Measurements from ENCODE around the gene MRPS11. TPM values are rescaled to one million over a fixed set of nuclear protein-coding genes. Genes with fewer than 3 reads are reported as not detected.

The MRPS11 gene
- total RNA-seq, 1 donor from 2014 or later, result 43.1 TPM

DNA sequence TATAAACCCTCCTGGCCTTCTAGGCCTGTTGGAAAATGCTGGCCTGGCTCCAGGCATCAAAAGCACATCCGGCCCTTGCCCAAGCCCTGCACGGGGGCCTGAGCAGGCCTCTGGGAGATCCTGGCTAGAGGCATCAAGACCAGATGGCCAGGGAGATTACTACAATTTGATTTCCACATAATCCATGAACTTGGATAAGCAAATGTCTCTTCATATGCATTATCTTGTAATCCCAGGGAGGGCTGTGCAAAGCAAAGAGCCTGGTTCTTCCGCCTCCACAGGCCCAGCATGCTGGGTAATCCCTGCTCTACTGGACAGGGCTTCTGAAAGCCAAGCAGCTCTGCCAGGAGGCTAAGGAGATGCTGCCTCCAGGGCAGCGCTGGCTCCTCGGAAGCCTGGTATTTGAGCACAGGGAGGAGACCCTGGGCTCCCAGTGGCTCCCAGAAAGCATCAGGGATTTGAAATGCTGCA is 18.5 kb upstream of the MRPS11 start:
- no peak for DNase-seq (ENCODE audit: low spot score, unreplicated experiment)
- peaks cover 27% of the 10 kb centered on the region for H3K27me3 Mint-ChIP-seq
- no peak overlapping the region for H3K27ac Mint-ChIP-seq
- H3K9me3 Mint-ChIP-seq (ENCODE audit: low read depth), result peaks cover 7% of the 10 kb centered on the region
- H3K36me3 Mint-ChIP-seq (ENCODE audit: insufficient read depth), result no peaks in the 10 kb centered on the region
- no peaks in the 10 kb centered on the region for H3K4me1 Mint-ChIP-seq (ENCODE audit: low read depth)
- H3K4me3 Mint-ChIP-seq (ENCODE audit: low read depth), result no peak overlapping the region
- TF ChIP-seq, protein P1, sequence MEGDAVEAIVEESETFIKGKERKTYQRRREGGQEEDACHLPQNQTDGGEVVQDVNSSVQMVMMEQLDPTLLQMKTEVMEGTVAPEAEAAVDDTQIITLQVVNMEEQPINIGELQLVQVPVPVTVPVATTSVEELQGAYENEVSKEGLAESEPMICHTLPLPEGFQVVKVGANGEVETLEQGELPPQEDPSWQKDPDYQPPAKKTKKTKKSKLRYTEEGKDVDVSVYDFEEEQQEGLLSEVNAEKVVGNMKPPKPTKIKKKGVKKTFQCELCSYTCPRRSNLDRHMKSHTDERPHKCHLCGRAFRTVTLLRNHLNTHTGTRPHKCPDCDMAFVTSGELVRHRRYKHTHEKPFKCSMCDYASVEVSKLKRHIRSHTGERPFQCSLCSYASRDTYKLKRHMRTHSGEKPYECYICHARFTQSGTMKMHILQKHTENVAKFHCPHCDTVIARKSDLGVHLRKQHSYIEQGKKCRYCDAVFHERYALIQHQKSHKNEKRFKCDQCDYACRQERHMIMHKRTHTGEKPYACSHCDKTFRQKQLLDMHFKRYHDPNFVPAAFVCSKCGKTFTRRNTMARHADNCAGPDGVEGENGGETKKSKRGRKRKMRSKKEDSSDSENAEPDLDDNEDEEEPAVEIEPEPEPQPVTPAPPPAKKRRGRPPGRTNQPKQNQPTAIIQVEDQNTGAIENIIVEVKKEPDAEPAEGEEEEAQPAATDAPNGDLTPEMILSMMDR (IDR thresholded peaks at IDR 0.05; ENCODE audit: unreplicated experiment), result no peak

DNA sequence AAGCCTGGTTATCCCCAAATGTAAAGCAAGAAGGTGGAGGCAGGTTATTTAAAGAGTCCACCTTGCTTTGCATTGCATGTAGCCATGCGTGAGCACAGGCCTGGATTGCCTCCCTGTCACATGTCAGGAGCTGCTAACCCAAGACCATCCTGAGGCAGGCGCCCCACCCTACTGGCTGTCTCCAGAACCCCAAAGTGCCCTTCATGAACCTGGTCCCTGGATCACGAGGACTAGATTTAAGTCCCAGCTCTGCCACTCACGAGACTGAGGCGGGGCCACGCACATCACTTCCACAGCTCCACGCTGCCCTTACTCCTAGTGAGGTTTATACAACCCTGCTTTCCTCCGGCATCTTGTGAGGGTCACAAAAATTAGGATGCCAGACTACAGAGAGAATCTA is 17.9 kb upstream of the MRPS11 start:
- Mint-ChIP-seq H3K4me1 (ENCODE audit: low read depth) (no peaks in the 10 kb centered on the region), H3K27me3 (peaks cover 27% of the 10 kb centered on the region), H3K27ac (no peak overlapping the region), H3K36me3 (ENCODE audit: insufficient read depth) (no peaks in the 10 kb centered on the region), H3K4me3 (ENCODE audit: low read depth) (no peak overlapping the region), H3K9me3 (ENCODE audit: low read depth) (peaks cover 4% of the 10 kb centered on the region)
- DNase-seq (ENCODE audit: low spot score, unreplicated experiment), result no peak
- TF ChIP-seq, protein P1 (IDR thresholded peaks at IDR 0.05; ENCODE audit: unreplicated experiment), result no peak

DNA sequence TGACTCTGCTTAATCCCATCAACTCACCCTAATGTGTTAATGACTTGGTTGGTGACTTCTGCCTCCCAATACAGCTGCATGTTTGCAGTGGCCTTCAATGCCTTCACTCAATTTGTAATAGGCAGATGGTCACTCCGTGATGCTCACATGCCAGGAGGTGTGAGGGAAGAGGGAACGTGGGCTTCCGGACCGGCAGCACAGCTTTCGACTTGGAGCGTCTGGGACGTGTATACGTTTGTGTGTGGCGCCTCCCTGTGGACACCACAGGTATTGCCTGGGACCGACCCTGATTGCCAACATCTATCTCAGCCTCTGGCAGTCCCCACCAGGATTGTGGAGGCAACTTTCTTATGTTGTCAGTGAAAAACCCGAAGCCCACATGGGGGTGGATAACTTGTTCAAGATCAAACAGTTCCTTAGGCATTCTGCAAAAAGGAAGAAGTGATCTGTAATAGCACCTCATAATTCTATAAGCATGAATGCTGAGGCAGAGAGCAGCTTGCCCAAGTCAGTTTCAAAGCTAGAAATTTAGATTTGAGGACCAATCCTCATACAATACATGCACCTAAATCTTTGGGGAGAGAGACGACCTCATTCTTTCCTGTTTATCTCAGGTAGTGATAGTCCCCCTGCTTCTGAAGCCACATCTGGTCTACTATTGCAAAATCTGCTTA is 17.2 kb upstream of the MRPS11 start:
- DNase-seq (ENCODE audit: low spot score, unreplicated experiment), result peak; percentile 71
- Mint-ChIP-seq H3K27ac (no peak overlapping the region), H3K27me3 (peaks cover 27% of the 10 kb centered on the region), H3K9me3 (ENCODE audit: low read depth) (peaks cover 3% of the 10 kb centered on the region), H3K4me3 (ENCODE audit: low read depth) (no peak overlapping the region), H3K4me1 (ENCODE audit: low read depth) (no peaks in the 10 kb centered on the region), H3K36me3 (ENCODE audit: insufficient read depth) (no peaks in the 10 kb centered on the region)
- TF ChIP-seq, protein P1 (IDR thresholded peaks at IDR 0.05; ENCODE audit: unreplicated experiment), result peak; percentile 90

DNA sequence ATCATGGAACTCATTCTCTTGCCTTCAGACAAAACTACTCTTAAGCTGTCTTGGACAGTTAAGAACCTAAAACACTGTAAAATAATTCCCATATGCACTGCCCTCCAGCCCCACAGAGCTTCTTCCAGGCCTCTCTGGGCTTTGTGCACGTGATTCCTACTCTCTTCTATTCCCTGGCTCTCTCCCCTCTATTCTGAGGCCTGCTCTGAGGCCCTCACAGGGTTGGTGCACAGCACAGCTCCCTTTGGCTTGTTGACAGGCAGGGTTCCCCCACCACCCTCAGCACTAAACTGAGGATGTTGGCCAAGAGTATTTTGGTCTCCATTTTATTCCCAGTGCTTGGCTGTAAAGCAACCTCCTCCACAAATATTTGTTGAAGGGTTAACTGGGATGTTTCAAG is 13.9 kb upstream of the MRPS11 start:
- no peaks in the 10 kb centered on the region for H3K36me3 Mint-ChIP-seq (ENCODE audit: insufficient read depth)
- DNase-seq (ENCODE audit: low spot score, unreplicated experiment), result no peak
- TF ChIP-seq, protein P1 (IDR thresholded peaks at IDR 0.05; ENCODE audit: unreplicated experiment), result no peak

DNA sequence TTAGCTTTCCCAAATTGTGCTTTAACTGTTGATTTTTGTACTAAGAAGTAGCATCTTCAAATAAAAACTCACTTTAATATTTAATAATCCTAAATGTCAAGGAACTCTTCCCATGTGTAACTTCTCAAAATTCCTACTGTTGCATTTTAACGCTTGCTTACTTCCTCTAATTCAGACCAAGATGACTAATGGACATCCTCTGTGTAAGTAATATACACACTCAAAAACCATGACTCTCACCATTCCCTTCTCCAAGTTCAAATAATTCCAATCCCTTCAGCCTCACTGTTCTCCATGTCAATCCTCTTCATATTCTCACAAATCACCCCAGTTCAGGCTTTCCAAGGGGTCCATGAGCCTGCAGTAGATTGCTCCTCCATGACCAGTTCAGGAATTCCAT is 13.3 kb upstream of the MRPS11 start:
- Mint-ChIP-seq H3K27me3 (peaks cover 15% of the 10 kb centered on the region), H3K4me3 (ENCODE audit: low read depth) (no peak overlapping the region), H3K27ac (no peak overlapping the region), H3K9me3 (ENCODE audit: low read depth) (no peaks in the 10 kb centered on the region), H3K4me1 (ENCODE audit: low read depth) (no peaks in the 10 kb centered on the region), H3K36me3 (ENCODE audit: insufficient read depth) (no peaks in the 10 kb centered on the region)
- TF ChIP-seq, protein P1 (IDR thresholded peaks at IDR 0.05; ENCODE audit: unreplicated experiment), result no peak
- no peak for DNase-seq (ENCODE audit: low spot score, unreplicated experiment)

More for the DNA sequence above, 13.9 kb upstream of the MRPS11 start:
- H3K27me3 Mint-ChIP-seq, result peaks cover 15% of the 10 kb centered on the region
- H3K9me3 Mint-ChIP-seq (ENCODE audit: low read depth), result no peaks in the 10 kb centered on the region
- no peak overlapping the region for H3K4me3 Mint-ChIP-seq (ENCODE audit: low read depth)
- no peaks in the 10 kb centered on the region for H3K4me1 Mint-ChIP-seq (ENCODE audit: low read depth)
- H3K27ac Mint-ChIP-seq, result no peak overlapping the region
